Middle frontal gyrus (tissue), 1 donor: ENCODE results near the gene PAX3.

Source experiments
- DNase-seq: peaks from one replicate; pipeline ENCODE4 v3.0.0-alpha.2; 2015; ENCODE audit warnings: low spot score; ENCODE audit errors: extremely low spot score

The PAX3 gene

DNA sequence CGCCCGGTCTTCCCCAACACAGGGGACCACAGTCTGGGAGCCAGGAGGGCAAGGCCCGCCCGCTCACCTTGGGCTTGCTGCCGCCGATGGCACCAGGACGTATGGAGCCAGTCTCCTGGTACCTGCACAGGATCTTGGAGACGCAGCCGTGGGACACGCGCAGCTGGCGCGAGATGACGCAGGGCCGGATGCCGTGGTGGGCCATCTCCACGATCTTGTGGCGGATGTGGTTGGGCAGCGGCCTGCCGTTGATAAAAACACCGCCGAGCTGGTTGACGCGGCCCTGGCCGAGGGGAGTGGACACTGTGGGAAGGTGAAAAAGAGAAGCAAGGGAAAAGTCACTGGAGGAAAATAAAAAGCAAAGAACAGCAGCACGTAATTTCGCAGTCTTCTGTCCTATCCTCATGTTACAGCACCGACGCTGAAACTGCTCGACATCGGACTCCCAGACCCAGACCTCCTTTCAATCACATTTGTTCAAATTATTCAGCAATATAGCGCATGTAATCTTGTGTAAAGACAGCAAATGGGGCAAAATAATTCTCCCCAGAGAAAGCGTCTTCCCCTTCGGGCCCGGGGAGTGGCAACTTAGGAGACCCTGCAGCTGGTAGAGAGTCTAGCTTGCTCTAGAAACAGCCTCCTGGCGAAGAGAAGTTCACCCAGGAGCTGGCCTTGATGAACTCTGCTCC, 1.7 kb downstream of the PAX3 start:
- no peak for DNase-seq

DNA sequence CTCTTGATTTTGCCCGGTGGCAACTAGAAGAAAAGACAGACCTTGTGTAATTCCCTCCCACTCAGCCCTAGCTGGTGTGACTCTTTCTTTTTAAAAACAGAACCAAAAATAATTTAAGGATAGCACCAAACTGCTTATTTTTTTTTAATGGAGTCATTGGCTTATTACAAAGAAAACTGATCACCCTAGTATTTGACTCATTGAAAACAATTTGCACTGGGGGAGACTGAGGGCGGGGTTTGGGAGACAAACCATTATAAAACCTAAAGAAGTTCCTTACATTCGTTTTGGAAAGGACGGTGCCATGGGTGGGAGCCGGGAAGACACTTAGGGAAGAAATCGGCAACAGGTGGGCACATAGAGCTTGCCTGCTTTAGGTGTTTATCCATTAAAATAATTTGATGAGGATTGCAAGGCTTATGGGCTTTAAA, 2.5 kb downstream of the PAX3 start:
- no peak for DNase-seq

DNA sequence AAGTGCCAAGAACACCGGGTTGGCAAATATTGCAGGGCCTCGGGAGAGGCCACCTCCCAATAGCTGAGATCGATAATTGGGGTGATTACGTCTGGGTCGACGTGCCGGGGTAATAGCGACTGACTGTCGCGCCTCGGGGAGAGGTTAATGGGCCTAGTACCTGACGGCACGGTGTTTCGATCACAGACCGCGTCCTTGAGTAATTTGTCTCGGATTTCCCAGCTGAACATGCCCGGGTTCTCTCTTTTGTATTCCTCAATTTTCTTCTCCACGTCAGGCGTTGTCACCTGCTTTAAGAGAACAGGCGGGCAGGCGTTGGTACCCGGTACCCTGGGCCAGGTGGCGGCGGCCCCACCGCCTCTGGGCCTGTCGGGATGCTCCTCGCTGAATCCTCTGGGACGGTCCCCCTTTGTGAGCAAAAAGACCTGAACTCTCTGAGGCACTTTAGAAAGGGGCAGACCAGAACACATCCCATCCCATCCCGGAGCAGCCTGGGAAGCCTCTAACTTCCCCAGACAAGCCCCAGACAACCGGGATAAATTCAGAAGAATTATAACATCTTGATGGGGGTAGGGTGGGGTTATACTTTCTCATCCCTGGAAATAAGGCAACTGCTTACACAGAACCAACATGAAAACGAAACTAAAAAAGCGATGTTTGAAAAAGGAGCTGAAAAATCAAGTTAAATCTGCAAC, 3.3 kb downstream of the PAX3 start:
- no peak for DNase-seq

DNA sequence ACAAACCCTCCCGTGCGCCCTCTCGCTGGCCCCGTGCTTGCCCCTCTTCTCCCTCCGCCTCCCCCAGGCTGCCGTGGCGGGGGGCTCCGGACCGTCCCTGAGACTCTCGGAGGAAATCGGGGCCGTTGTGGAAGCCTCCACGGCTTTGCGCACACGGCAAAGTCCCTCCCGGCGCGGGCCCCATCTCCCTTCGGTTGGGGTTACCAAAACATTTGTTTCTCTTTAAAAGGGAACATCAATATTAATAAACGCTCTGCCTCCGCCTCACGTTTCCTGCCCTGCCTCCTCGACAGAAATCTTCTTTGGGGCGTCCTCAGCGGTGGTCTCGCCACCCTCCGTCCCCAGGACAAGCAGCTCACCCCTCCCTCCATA, 3.8 kb downstream of the PAX3 start:
- no peak for DNase-seq

DNA sequence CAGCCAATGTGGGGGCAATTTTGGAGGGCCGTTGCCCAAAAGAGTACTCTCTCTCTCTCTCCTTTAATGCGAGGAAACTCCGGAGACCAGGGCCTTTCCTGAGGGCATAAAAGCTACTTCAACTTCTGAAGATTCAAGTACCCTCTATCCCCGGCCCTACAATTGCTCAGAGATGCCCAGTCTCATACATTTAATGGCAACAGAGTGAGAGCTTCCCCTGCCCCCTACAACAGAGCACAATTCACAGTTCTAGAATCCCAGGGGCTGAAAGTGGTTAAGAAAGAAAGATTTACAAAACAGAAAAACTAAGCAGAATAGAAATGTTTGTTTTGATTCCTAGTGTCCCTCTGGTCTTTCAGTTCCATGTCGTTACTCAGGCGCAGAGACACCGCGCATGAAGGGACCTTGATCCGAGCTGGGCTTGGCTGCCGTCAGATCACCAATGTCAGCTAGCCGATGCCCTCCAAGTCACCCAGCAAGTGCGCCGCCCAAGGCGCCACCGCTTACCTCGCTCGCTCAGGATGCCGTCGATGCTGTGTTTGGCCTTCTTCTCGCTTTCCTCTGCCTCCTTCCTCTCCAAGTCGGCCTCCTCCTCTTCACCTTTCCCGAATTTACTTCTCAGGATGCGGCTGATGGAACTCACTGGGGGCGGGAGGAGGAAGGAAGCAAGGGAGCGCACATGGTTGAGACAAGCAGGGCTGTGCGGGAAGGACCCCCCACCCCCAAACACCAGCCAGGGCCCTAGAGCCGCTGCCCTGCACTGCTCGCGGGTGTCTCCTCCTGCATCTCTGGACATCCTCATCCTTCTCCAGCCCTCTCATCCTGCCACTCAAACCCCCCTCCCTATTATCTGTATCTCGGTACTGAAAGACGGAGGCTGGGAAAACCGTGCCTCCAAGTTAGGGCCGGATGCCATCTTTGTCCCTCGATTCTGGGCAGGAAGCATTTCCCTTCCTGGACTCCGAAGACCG, 4.9 kb downstream of the PAX3 start:
- no peak for DNase-seq

GRCh38 chr2:222292149-222293134, 6.4 kb downstream of the PAX3 start:
- no peak for DNase-seq

DNA sequence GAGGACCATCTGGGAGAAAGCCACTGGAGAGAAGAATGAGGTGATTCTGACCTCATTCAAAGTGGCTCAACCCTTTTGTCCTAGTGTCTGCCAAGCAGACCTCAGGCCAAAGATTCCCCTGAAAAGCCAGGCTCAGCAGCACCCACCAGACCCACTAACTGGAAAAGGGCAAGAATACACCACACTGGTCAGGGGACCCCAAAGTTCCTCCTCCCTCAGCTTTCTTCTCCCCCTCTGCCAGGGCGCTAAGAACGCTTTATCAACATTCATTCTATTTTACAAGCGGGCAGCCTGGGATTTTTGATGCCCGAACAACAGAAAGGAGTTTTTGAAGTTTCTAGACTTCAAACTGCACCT, 7.3 kb downstream of the PAX3 start:
- no peak for DNase-seq

DNA sequence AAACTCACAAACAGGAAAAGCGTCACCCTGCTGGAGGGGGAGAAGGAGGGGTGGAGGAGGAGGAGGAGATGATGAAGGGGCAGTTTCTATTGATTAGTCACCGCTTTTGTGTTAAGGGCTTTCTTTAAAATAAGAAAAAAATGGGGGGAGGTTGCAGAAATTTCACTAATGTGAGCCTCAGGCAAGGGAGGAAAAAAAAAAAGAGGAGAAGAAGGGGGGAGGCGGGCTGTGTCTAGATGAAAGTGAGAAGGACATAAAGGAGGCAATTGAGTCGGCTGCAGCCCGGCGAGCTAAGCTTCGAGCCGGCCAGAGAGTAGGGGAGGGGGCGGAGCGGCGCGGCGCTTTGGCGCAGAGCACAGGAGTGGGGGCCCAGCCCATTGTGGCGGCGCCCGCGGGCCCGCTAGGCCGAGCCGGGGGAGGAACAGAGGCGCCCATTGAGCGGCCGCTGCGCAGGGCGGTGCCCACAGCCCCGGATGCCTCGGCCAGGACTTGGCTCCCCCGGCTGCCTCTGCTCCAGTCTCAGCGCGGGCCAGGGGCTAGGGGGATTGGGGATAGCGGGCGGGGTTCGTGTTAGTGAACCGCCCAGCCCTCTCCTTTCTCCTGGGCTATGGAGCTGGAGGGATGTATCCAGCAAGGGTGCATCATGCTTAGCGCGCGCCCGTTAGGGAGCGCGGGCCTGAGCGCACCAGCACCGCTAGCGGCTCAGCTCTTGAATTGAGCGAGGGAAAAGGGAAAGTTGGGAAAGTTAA, 7.9 kb downstream of the PAX3 start:
- no peak for DNase-seq

GRCh38 chr2:222290401-222290735, 8.4 kb downstream of the PAX3 start:
- no peak for DNase-seq

DNA sequence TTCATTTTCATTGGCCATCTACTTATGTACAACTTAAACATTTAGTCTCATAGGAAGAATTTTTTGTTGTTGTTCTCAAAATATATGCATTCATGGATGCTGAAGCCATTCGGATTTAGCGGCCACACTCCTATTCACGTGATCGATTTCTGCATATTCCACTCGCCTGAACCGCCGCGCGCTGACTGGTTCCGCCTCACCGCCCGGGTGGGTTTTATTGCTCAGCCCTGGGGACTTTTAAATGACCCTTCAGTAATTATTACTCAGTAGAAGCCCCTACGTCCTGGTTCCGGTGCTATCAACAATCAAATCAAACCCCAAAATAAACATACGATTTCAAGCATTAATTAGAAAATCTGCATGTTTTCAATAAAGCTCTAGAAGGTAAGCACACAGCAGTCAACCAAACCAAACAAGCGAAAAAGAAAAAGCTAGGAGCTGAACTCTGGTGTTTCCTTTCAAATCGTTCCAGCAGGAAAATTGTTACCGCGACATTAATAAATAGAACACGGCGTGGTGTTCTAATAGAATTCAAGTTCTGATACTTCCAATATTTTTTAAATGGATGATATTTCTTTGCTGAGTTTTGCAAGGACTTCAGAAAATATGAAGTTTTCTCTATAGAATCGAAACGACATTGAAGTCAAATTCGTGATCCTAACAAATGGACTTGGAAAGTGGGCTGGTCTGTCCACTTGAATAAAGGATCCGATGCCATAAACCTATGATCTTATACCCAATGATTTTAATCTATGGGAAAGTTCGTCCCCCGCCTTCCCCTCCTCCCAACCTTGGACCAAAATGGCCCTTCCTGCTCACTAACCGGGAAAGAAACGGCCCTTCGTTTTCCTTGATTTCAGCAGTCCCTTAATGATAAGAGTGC, 9.3 kb downstream of the PAX3 start:
- DNase-seq, result no peak

GRCh38 chr2:222288590-222289277, 10.1 kb downstream of the PAX3 start:
- DNase-seq, result no peak

DNA sequence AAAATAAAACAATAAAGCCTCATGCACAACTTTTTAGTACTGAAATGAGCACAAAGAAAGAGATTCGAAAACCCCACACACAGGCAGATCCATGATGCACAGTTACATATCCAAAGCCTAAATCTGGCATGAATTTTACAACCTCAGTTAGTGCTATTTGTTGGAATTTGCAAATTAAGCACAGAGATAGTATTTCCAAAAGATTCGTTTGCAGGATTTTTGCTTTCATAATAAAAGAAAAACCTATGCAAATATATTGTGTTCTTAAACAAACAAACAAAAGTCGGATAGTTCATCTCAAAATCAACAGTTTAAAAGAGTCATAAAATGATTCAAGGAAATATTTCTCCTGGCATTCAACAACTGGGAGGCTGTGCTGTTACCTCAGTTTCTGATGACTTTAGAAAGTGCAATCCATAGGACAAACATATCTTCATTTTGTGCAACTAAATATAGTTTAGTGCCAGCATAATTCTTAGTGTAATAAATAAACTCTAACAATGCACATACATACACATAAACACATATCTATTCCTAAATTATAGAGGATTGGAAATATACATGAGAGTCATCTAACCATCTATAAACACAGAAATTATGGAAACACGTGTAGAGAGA, 10.8 kb downstream of the PAX3 start:
- no peak for DNase-seq

GRCh38 chr2:222284466-222284865, 14.3 kb downstream of the PAX3 start:
- DNase-seq, result no peak

GRCh38 chr2:222283634-222284033, 15.2 kb downstream of the PAX3 start:
- no peak for DNase-seq

GRCh38 chr2:222281506-222281905, 17.3 kb downstream of the PAX3 start:
- no peak for DNase-seq

- no peak for DNase-seq
Observed at GRCh38 chr2:222280795-222281194, 18.0 kb downstream of the PAX3 start.

- DNase-seq, result no peak
Observed at GRCh38 chr2:222272446-222273015, 26.3 kb downstream of the PAX3 start.

GRCh38 chr2:222271854-222272253, 26.9 kb downstream of the PAX3 start:
- DNase-seq, result no peak
